Measurements from ENCODE around the gene IPO4. TPM values are rescaled to one million over a fixed set of nuclear protein-coding genes. Genes with fewer than 3 reads are reported as not detected.

Gene IPO4
- total and polyA plus RNA-seq, 2 of the 8 experiments (the other 6 are each of a cell fraction or from before 2014, with no cell fraction given), result 55.5 to 108 TPM

DNA sequence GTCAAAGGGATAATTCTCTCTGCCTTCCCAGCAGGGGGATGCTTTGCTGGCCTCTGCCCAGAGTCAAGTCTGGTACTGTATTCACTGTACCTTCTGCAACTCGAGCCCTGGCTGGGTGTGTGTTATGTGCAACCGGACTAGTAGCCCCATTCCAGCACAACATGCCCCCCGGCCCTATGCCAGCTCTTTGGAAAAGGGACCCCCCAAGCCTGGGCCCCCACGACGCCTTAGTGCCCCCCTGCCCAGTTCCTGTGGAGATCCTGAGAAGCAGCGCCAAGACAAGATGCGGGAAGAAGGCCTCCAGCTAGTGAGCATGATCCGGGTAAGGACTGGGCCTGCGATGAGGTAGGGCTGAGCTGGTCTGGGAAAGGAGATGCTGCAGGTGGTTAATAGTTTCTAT is 38.0 kb downstream of the IPO4 start:
- Histone ChIP-seq H3K27ac (ENCODE audit: low read depth, low read length) (no peak overlapping the region), H4K5ac (ENCODE audit: insufficient read length, low read depth, low read length) (no peak overlapping the region), H3K79me2 (ENCODE audit: control insufficient read depth in 1 of 2, insufficient read depth in 2 of 2, low read length in 2 of 2) (peaks cover 0 to 25% of the 10 kb centered on the region in 2 experiments; a peak in 3 of 4 replicates), H3K4ac (replicated peaks; ENCODE audit: insufficient read length, low read depth, low read length) (no peak overlapping the region), H2BK20ac (ENCODE audit: low read length) (no peak overlapping the region), H2AK5ac (ENCODE audit: low read depth, low read length) (no peak overlapping the region), H4K91ac (replicated peaks; ENCODE audit: insufficient read length, low read length) (no peak overlapping the region), H3K4me2 (ENCODE audit: insufficient read depth in 1 of 2, low read depth in 2 of 2, low read length in 2 of 2) (no peak overlapping the region), H3K27me3 (replicated peaks in 1 of 4; ENCODE audit: control insufficient read depth in 3 of 4, extremely low read depth in 1 of 4, insufficient read depth in 3 of 4, low read length in 3 of 4) (no peaks in the 10 kb centered on the region; a peak in 1 of 7 replicates), H3K23ac (ENCODE audit: insufficient read length) (no peak overlapping the region), H3K18ac (ENCODE audit: extremely low read depth, low read length) (no peak overlapping the region), H2BK15ac (ENCODE audit: low read length) (no peak overlapping the region), H3K79me1 (ENCODE audit: low read depth, low read length) (peaks cover 9% of the 10 kb centered on the region; the same call in 1 of the 2 replicates), H3K9ac (replicated peaks in 1 of 4; ENCODE audit: extremely low read depth in 1 of 4, low read depth in 3 of 4, low read length in 3 of 4) (no peak overlapping the region), H2AFZ (ENCODE audit: low read length) (no peak overlapping the region), H3K4me3 (ENCODE audit: extremely low read depth in 1 of 4, insufficient read depth in 2 of 4, low read depth in 3 of 4, low read length in 4 of 4) (no peak overlapping the region), H3K36me3 (ENCODE audit: control insufficient read depth in 2 of 4, insufficient read depth in 4 of 4, low read length in 3 of 4) (peaks cover 21 to 42% (median 40%) of the 10 kb centered on the region in 4 experiments), H3K56ac (replicated peaks; ENCODE audit: insufficient read length, low read depth, low read length) (no peak overlapping the region), H2BK120ac (replicated peaks; ENCODE audit: low read depth, low read length) (no peak overlapping the region), H3K4me1 (replicated peaks in 1 of 4; ENCODE audit: control insufficient read depth in 3 of 4, insufficient read depth in 4 of 4, low read length in 3 of 4) (peaks cover 0 to 10% (median 6%) of the 10 kb centered on the region in 4 experiments; a peak in 5 of 7 replicates), H3K14ac (ENCODE audit: insufficient read length) (no peak overlapping the region), H4K20me1 (replicated peaks in 1 of 2; ENCODE audit: control insufficient read depth in 1 of 2, insufficient read depth in 2 of 2, low read length in 2 of 2) (peaks cover 0 to 23% of the 10 kb centered on the region in 2 experiments), H3K9me3 (ENCODE audit: insufficient read depth in 2 of 2, low read depth in 1 of 2, low read length in 1 of 2) (no peaks in the 10 kb centered on the region), H3K23me2 (ENCODE audit: low read depth, low read length) (peaks cover 10% of the 10 kb centered on the region), H4K8ac (ENCODE audit: extremely low read depth, insufficient read depth, low read length) (no peak overlapping the region; the same call in 1 of the 2 replicates), H2BK12ac (ENCODE audit: low read depth, low read length) (no peak overlapping the region), H2BK5ac (ENCODE audit: low read depth, low read length) (no peak overlapping the region)
- ChIA-PET CTCF (ENCODE audit: partially characterized antibody) (interaction anchor here (0.6 to 3.4 kb wide), 9 partner anchors 7 to 161 kb away, joined by 3 to 26 read pairs (median 4); partner anchors contain the start of genes EMC9, IRF9, PCK2 and PSME1), POLR2A (ENCODE audit: partially characterized antibody) (interaction anchor here (0.6 to 9.6 kb wide), 13 partner anchors 9 to 733 kb away, joined by 3 to 86 read pairs (median 5); partner anchors contain the start of genes DCAF11, EMC9, IRF9 and NRL)
- TF ChIP-seq RAD21 (IDR thresholded peaks at IDR 0.05 in 1 of 2, conservative IDR thresholded peaks at IDR 0.05 in 1 of 2; ENCODE audit: low read depth in 2 of 2, low read length in 2 of 2) (no peak), TEAD4 (IDR thresholded peaks at IDR 0.05; ENCODE audit: low read depth, low read length) (no peak), TAF1 (IDR thresholded peaks at IDR 0.05; ENCODE audit: low read depth, low read length) (no peak), KDM5A (IDR thresholded peaks at IDR 0.05; ENCODE audit: low read length) (no peak), HDAC6 (IDR thresholded peaks at IDR 0.05; ENCODE audit: low read depth, low read length) (no peak), KDM4A (IDR thresholded peaks at IDR 0.05; ENCODE audit: low read depth, low read length, severe bottlenecking) (no peak), HDAC2 (IDR thresholded peaks at IDR 0.05; ENCODE audit: borderline replicate concordance in 1 of 2, low read depth in 2 of 2, low read length in 2 of 2) (no peak), CEBPB (IDR thresholded peaks at IDR 0.05; ENCODE audit: low read depth, low read length) (no peak), SP4 (IDR thresholded peaks at IDR 0.05; ENCODE audit: low read length) (no peak), JUND (IDR thresholded peaks at IDR 0.05; ENCODE audit: low read length) (no peak), BCL11A (IDR thresholded peaks at IDR 0.05; ENCODE audit: low read depth in 2 of 2, low read length in 2 of 2) (no peak), KDM1A (IDR thresholded peaks at IDR 0.05; ENCODE audit: borderline replicate concordance, low read length) (no peak)
- 93% methylated on average over 9 of the region's 9 CpGs; no CpG with 5 or more reads in 1 of the 2 experiments for WGBS, 2 experiments (ENCODE audit: extremely low coverage in 1 of 2, insufficient coverage in 1 of 2, insufficient read length in 1 of 2, insufficient replicate concordance in 2 of 2, low coverage in 1 of 2, low lambda C conversion rate in 2 of 2, missing lambda C conversion rate in 1 of 2)
- DNase-seq (ENCODE audit: low read depth in 1 of 2, low spot score in 2 of 2) (no peak), FAIRE-seq (no peak)

Measured in H1 (cell line).